Ectodermal cell (in vitro differentiated cells): ENCODE data around the gene HSD11B1.

ENCODE experiments used
- H3K27ac ChIP-seq: 2 replicates; pipeline ENCODE4 v1.7.0; 2013; ENCODE audit warnings: mild to moderate bottlenecking, low read depth, low read length; ENCODE audit not compliant: insufficient read depth, poor library complexity, severe bottlenecking
- H3K27me3 ChIP-seq: 2 replicates; pipeline ENCODE4 v1.7.0; 2013; ENCODE audit warnings: mild to moderate bottlenecking, low read length; ENCODE audit not compliant: insufficient read depth, control insufficient read depth, poor library complexity, severe bottlenecking
- H3K36me3 ChIP-seq: one replicate; pipeline ENCODE4 v1.7.0; 2013; ENCODE audit warnings: low read length; ENCODE audit not compliant: control insufficient read depth, insufficient read depth
- H3K4me1 ChIP-seq: one replicate; pipeline ENCODE4 v1.7.0; 2013; ENCODE audit warnings: low read length; ENCODE audit not compliant: control insufficient read depth, insufficient read depth
- H3K4me3 ChIP-seq: 2 replicates; pipeline ENCODE4 v1.7.0; 2013; ENCODE audit warnings: low read depth, low read length, control low read depth; ENCODE audit not compliant: insufficient read depth
- H3K9me3 ChIP-seq: 2 replicates; pipeline ENCODE4 v1.7.0; 2013; ENCODE audit warnings: mild to moderate bottlenecking, low read length, moderate library complexity; ENCODE audit not compliant: control insufficient read depth
- WGBS, 2 experiments: methylation state at CpG; one replicate each; pipeline ENCODE4 v1.1.7; 2013; ENCODE audit warnings: missing lambda C conversion rate in 2 of 2; 5-methylcytosine and 5-hydroxymethylcytosine counted together

The HSD11B1 gene

DNA sequence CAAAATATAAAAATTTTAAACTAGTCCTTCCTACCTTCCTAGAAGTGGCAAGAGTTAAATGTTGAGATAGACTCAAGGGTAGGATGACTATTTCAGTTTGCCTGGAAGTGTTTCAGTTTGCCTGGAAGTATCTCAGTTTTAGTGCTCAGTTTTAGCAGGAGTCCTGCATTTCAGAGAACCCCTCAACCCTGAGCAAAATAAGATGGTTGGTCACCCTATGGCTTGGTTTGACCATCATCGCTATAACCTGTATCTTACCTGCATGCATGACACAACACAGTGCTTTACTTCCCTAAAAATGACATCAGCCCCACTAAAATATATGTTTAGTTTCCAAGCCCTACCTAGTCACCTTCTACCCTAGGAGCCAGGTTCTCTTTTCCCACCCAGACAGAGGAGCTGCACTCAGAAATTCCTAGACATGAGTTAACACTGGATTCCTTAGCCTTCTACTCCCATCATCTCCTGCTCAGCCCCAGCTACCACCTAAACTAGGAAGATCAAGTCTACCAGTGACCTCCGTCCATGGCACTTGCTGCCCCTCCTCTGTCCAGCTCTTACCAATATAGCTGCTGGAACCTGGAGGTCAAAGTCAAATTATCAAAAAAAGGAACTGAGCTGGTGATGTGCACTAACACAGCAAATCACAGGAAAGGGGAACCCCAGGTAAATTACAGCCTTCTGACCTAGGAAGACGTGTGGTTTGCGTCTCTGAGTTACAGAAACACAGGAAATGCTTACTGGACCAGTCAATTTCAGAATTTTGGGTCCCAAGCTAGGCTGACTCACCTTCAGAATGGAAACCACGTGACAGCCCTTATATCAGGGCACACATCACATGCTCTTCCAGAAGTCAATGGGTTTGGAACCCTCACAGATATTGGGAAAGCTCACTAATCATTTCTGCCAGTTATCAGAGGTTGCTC, 31.7 kb upstream of the HSD11B1 start:
- no peaks in the 10 kb centered on the region for H3K4me1 ChIP-seq
- WGBS, 2 experiments: 87 to 88% methylated on average over 5 of the region's 5 CpGs
- no peaks in the 10 kb centered on the region for H3K36me3 ChIP-seq
- H3K27me3 ChIP-seq: peaks cover 55% of the 10 kb centered on the region
- no peak overlapping the region for H3K27ac ChIP-seq
- no peaks in the 10 kb centered on the region for H3K9me3 ChIP-seq
- no peak overlapping the region for H3K4me3 ChIP-seq

GRCh38 chr1:209673631-209674417, 30.8 kb upstream of the HSD11B1 start:
- H3K36me3 ChIP-seq: no peaks in the 10 kb centered on the region
- no peaks in the 10 kb centered on the region for H3K9me3 ChIP-seq
- no peak overlapping the region for H3K4me3 ChIP-seq
- WGBS, 2 experiments: 84 to 87% methylated on average over 6 to 7 of the region's 7 CpGs
- peaks cover 64% of the 10 kb centered on the region for H3K27me3 ChIP-seq
- no peaks in the 10 kb centered on the region for H3K4me1 ChIP-seq
- no peak overlapping the region for H3K27ac ChIP-seq

DNA sequence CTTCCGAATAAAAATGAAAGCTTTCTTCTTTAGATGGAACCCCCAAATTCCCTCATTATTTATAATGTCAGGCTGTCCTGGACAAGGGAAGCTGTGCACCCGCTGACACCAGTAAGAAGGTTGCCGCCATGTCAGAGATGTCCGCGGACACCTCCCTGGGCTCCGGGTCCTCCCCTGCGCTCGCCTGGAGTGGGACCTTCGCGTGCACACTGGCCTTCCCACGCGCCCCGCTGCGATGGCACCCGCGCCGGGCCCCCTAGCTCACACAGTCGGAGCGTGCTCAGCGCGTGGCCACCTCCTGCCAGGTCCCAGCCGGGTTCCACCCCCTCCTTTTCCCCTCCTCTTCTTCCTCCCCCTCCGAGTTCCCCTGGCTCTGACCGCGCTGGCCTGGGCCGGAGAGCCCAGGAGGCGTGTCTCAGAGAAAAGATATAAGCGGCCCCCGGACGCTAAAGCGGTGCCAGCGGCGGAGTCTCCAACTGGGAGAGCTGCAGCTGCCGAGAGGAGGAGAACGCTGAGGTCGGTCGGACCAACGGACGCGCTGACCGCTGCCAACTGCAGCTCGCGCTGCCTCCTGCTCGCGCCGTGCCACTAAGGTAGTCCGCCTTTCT, 29.6 kb upstream of the HSD11B1 start, which contains the start of gene G0S2:
G0S2 (plus strand) TSS at position 456 of the 608 bp plus-strand sequence. CDS start 273 bp downstream, outside the sequence.
- H3K4me1 ChIP-seq: no peaks in the 10 kb centered on the region
- 2 to 3% methylated on average over 47 of the region's 47 CpGs for WGBS, 2 experiments
- H3K36me3 ChIP-seq: no peaks in the 10 kb centered on the region
- peaks cover 69% of the 10 kb centered on the region for H3K27me3 ChIP-seq
- no peak within 1 kb of the TSS for H3K27ac ChIP-seq
- H3K4me3 ChIP-seq: peak within 1 kb of the TSS; percentile 45
- no peaks in the 10 kb centered on the region for H3K9me3 ChIP-seq

DNA sequence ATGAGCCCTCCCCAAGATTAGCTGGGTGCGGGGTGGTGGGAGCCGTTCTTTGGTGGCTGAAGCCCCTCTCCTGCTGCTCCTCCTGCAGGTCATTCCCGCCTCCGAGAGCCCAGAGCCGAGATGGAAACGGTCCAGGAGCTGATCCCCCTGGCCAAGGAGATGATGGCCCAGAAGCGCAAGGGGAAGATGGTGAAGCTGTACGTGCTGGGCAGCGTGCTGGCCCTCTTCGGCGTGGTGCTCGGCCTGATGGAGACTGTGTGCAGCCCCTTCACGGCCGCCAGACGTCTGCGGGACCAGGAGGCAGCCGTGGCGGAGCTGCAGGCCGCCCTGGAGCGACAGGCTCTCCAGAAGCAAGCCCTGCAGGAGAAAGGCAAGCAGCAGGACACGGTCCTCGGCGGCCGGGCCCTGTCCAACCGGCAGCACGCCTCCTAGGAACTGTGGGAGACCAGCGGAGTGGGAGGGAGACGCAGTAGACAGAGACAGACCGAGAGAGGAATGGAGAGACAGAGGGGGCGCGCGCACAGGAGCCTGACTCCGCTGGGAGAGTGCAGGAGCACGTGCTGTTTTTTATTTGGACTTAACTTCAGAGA, 29.0 kb upstream of the HSD11B1 start:
- Histone ChIP-seq H3K27me3 (peaks cover 69% of the 10 kb centered on the region), H3K4me3 (peak overlapping the region; percentile 45)

GRCh38 chr1:209678981-209679539, 25.6 kb upstream of the HSD11B1 start:
- no peak overlapping the region for H3K27ac ChIP-seq
- H3K9me3 ChIP-seq: no peaks in the 10 kb centered on the region
- peaks cover 57% of the 10 kb centered on the region for H3K27me3 ChIP-seq
- 78 to 92% methylated on average over 3 to 4 of the region's 4 CpGs for WGBS, 2 experiments
- no peak overlapping the region for H3K4me3 ChIP-seq
- no peaks in the 10 kb centered on the region for H3K4me1 ChIP-seq
- H3K36me3 ChIP-seq: no peaks in the 10 kb centered on the region

More for the DNA sequence above, 29.0 kb upstream of the HSD11B1 start:
- no peaks in the 10 kb centered on the region for H3K4me1 ChIP-seq
- H3K27ac ChIP-seq: no peak overlapping the region
- WGBS, 2 experiments: 1 to 2% methylated on average over 34 of the region's 34 CpGs
- H3K36me3 ChIP-seq: no peaks in the 10 kb centered on the region
- H3K9me3 ChIP-seq: no peaks in the 10 kb centered on the region

DNA sequence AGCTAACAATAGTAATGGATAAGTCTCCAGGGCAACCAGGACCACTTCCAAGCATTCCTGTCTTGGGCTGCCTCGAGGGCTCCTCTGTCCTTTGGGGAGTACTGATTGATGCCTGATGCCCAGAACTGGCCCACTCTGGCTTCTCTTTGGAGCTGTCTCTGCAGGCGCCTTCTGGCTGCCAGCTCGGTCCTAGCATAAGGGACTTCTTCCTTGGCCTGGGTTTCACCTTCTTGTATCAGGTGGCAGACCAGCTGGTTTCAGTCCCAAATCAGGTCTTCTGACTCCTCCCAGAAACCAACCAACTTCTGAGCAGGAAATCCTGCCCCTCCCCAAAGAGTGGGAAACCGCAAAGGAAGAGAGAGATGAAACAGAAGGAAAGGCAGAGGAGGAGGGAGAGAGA, 18.8 kb upstream of the HSD11B1 start:
- Histone ChIP-seq H3K9me3 (no peaks in the 10 kb centered on the region), H3K27me3 (peaks cover 5% of the 10 kb centered on the region), H3K4me3 (no peak overlapping the region), H3K36me3 (no peaks in the 10 kb centered on the region), H3K27ac (no peak overlapping the region), H3K4me1 (peaks cover 6% of the 10 kb centered on the region)
- WGBS, 2 experiments: 77 to 81% methylated on average over 4 of the region's 4 CpGs

- H3K36me3 ChIP-seq: no peaks in the 10 kb centered on the region
- peaks cover under 1% of the 10 kb centered on the region for H3K27me3 ChIP-seq
- H3K4me3 ChIP-seq: no peak overlapping the region
- 92 to 95% methylated on average over 4 of the region's 4 CpGs for WGBS, 2 experiments
- H3K4me1 ChIP-seq: peaks cover 6% of the 10 kb centered on the region
- no peaks in the 10 kb centered on the region for H3K9me3 ChIP-seq
- no peak overlapping the region for H3K27ac ChIP-seq
Measured at GRCh38 chr1:209686322-209686721, 18.3 kb upstream of the HSD11B1 start.

DNA sequence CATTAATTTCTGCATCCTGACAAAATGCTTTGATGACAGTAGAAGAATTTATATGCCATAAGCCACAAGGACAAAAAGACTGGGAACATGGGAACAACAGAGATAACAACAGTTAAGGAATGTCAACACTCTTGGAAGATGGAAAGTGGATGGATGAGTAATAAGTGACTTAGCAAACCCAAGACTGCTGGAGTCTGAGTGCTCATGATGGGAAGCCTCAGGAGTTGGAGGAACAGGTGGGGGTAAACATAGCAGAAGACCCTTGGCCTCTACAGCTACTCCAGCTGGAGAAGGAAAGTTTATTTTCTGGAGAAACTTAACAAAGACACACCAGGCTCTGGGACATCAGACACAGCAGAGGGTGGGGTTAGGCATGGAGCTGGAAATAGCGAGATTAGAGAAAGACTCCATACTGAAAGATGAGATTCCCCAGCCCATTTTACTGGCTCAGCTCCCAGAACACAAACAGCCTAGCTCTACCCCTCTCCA, 15.9 kb upstream of the HSD11B1 start:
- WGBS, 2 experiments: 91 to 100% methylated on average over 1 of the region's 1 CpG
- peaks cover 8% of the 10 kb centered on the region for H3K27me3 ChIP-seq
- peaks cover 6% of the 10 kb centered on the region for H3K4me1 ChIP-seq
- H3K36me3 ChIP-seq: no peaks in the 10 kb centered on the region
- no peak overlapping the region for H3K27ac ChIP-seq
- H3K4me3 ChIP-seq: no peak overlapping the region
- no peaks in the 10 kb centered on the region for H3K9me3 ChIP-seq

DNA sequence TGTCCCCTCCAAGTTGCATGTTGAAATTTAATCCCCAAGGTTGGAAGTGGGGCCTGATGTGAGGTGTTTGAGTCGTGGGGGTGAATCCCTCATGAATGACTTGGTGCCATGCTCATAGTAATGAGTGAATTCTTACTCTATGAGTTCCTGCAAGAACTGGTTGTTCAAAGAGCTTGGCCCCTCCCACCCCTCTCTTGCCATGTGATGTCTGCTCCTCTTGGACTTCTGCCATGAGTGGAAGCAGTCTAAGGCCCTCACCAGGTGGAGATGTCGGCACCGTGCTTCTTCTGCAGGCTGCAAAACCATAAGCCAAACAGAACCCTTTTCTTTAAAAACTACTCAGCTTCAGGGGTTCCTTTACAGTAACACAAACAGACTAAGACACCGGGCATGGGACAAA, 15.2 kb upstream of the HSD11B1 start:
- WGBS, 2 experiments: 73 to 76% methylated on average over 4 of the region's 4 CpGs
- H3K9me3 ChIP-seq: no peaks in the 10 kb centered on the region
- no peak overlapping the region for H3K27ac ChIP-seq
- H3K27me3 ChIP-seq: peaks cover 15% of the 10 kb centered on the region
- H3K4me1 ChIP-seq: peaks cover 6% of the 10 kb centered on the region
- no peaks in the 10 kb centered on the region for H3K36me3 ChIP-seq
- H3K4me3 ChIP-seq: no peak overlapping the region
